HG03460 (cell line): ENCODE results near the gene TMC7.
A peak's percentile ranks its signal among the peaks of the same experiment; 100 is the strongest.

Experiments used
- ATAC-seq: cut with Tn5 transposase; IDR thresholded peaks from one replicate; pipeline ENCODE4 v1.9.1; 2021; ENCODE audit not compliant: unreplicated experiment

Gene TMC7

DNA sequence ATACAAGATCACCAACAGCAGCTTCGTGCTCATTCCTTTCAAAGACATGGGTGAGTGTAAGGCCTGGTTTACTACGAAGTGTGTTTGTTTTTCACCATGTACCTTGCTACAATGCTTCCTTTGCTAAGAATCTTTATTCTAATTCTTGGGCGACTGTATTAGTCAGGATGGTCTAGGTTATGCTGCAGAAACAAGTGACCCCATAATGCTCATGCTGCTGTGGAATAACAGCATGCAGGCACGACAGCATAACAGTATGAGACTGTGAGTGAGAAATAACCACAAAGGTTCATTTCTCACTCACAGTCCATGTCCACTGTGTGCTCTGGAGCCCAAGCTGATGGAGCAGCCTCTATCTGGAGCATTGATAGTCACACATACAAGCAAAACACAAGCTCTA lies 38.0 kb downstream of the TMC7 start:
- no peak for ATAC-seq

DNA sequence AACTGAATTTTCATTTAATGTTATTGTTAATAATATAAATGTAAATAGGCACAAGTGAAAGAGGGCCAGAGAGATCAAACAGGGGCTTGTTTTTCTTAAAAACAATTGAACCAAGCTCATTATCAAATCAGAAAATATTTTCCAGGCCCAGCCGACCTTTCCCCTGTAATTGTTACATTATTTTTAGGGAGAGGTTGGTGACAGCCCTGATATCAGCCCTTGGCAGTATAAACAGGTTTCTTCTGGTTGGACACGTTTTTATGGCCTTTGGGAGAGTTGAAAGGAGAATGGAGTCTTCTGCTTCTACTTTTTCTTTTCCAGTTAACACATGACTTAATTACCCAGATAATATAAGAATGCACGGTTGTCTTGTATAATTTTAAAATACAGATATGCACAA lies 43.7 kb downstream of the TMC7 start:
- ATAC-seq = no peak

DNA sequence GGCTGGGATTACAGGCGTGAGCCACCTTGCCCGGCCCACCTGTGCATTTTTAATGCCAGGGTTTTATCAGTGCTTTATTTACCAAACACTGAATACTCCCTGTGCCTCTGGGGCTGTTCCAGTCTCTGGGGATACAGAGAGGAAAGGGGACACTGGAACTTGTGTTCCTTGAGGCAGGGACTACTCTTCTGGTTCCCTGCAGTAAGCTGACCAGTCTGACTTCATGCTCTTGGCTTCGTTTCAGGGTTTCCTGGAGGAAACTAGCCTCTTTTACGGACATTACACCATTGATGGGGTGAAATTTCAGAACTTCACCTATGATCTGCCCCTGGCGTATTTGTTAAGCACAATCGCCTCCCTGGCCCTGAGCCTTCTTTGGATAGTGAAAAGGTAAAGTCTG lies 46.2 kb downstream of the TMC7 start:
- no peak for ATAC-seq

DNA sequence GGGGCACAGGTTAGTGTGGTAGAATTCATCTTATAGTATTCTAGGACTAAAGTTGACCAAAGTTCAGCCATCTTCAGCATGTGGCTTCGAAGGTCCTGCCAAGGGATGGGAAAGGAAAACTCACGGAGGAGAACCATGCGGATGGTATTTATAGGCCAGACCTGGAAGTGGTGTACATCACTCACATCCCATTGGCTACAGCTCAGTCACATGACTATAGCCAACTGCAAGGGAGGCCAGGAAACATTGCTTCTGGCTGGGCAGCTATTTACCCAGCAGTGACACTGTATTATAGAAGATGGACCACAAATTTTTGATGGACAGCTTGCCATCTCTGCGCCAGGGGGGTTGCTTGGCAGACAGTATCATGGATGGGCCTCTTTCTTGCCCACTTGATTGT lies 48.0 kb downstream of the TMC7 start:
- ATAC-seq = no peak

DNA sequence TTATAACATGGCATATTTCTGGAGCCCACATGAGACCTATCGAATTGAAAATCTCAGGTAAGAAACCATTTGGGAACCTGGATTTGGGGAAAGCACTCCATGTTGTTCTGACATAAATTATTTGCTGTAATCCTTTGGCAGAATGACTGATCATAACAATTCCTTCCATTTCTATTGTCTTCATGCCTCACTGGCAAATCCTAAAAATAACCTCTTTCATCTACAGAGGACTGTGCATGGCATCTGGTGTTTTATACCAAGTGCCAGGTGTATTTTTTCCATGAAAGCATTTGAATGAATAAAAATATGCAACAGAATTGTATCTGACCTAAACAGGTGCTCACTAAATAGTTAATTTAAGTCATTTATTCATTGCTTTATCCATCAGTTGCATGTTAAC lies 50.0 kb downstream of the TMC7 start:
- no peak for ATAC-seq

DNA sequence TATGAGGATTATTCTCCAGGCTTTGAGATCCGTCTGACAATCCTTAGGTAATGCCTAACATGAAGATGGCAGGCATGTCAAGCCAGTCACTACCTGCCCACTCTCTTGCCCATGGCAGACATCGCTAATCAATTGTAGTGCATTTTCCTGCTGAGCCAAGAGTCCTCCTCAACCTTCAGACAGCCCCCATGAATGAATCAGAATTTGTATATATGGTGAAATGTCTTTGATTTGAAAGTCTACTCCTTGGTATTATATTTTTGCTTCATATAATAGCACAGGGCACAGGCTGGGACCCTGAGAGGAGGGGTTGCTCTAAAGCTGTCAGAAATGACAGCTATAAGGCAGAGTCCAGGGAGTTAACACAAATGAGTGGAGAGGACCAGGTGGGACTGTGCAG lies 56.7 kb downstream of the TMC7 start:
- ATAC-seq = no peak

DNA sequence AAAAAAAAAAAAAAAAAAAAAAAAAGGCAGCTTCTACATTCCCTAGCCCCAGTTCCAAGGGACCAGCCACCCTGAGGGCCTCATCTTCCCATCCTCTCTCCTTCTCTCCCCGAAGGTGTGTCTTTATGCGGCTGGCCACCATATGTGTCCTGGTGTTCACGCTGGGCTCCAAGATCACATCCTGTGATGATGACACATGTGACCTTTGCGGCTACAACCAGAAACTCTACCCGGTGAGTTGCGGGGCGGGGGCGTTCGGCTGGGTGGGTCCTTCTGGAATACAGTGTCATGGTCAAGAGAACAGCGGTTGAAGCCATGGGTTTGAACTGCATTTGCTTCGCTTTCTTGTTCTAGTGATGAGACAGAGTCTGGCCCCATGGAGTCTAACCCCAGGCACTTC lies 61.0 kb downstream of the TMC7 start:
- ATAC-seq = no peak

DNA sequence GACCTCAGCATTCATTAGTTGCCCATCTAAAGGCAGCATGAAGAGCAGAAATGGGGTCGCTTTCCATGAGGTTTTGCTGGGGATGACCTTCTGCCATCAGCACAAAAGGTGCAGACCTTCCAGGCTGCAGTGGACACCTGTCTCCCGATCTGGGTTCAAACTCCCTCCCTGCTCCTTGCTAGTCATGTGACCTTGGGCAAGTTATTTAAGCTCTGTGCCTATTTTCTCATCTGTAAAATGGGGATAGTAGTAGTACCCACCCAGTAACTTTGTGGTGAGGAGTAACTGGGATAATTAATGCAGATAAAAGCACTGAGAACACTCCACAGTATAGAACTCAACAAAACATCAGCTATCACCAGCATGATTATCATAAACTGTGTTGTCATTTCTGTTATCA lies 62.3 kb downstream of the TMC7 start:
- ATAC-seq = no peak

DNA sequence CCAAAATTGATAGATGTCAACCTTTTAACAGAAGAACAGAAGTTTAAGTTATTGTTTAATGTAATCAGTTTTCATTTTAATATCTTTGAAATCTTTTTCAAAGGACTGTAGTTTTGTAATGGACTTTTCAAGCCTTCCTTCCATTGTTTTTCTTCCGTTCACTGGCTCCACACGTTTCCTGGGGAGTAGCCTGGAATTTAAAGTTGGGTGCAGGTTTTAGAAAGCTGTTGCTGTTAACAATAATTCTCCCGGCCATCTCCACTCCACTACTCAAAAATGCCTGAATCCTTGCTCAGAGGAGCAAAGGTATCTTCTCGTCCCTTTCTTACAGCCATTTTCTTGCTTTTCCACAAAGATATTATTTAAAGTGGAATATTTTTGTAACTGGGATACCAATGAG lies 79.0 kb downstream of the TMC7 start:
- no peak for ATAC-seq

DNA sequence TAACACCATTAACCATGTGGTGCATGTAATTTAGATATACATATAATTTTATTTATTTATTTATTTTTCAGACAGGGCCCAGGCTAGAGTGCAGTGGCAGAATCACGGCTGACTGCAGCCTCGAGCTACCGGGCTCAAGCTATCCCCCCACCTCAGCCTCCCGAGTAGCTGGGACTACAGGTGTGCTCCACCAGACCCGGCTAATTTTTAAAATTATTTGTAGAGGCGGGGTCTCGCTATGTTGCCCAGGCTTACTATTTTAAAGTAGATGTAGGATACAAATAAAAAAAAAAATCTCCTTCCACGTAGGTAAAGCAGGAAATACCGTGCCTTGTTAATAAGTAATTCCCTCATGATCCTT lies 83.2 kb downstream of the TMC7 start:
- ATAC-seq = no peak

DNA sequence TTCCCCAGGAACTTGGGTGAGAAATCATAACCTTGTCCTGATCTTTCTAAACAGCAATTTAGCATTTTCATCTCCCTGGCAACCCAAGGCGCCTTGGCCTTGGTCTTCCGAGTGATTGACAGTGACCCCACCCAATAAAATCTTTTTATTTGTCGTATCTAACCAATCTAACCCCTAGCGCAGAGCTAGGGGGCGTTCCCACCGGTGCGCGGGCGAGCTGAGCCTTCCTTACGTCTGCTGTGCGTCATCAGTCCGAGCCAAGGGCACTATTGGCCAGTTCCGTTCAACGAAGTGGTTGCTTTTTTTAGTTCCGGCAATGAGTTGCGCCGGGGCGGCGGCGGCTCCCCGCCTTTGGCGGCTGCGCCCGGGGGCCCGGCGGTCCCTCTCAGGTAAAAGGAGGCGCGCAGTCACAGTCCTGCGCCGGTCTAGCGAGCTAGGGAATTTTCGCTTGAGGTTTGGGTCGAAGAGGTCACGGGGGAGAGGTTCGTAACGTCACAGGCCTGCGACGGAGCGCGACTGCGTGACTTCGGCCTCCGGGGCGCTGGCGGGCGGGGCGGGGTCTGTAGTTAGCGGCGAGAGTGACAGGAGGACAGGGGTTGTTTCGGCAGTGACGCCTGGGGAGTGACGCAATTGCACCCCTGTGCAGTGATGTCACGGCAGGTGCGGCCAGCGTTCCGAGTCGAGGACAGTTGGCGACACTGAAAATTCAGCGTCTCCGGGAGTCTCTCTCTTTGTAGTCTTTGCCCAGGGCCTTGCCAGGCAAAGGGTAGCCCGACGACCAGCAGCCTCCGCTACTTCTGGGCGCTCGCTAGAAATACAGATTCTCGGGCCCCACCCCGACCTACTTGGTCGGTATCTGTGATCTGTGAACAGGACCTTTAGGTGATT lies 83.9 kb downstream of the TMC7 start, which contains the start of gene COQ7:
Gene COQ7, plus strand, starts transcription at position 266 of the 888 bp plus-strand sequence. Its CDS starts 51 bp downstream, at position 317.
- peak; percentile 88 for ATAC-seq

DNA sequence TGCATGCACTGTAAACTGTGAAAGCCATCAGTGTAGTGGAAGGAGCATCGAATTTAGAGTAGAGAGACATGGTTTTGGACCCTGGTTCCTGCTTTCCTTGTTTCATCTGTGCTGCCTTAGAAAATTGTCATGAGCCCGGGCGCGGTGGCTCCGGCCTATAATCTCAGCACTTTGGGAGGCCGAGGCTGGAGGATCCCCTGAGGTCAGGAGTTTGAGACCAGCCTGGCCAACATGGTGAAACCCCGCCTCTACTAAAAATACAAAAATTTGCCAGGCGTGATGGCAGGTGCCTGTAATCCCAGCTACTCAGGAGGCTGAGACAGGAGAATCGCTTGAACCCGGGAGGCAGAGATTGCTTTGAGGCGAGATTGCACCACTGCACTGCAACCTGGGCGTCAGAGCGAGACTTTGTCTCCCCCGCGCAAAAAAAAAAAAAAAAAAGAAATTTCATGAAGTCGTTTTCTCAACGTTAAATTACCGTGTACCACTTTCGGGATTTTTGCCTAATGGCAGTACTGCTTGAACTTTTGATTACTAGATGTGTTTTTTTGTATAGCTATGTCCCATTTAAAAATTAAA lies 84.6 kb downstream of the TMC7 start:
- no peak for ATAC-seq

DNA sequence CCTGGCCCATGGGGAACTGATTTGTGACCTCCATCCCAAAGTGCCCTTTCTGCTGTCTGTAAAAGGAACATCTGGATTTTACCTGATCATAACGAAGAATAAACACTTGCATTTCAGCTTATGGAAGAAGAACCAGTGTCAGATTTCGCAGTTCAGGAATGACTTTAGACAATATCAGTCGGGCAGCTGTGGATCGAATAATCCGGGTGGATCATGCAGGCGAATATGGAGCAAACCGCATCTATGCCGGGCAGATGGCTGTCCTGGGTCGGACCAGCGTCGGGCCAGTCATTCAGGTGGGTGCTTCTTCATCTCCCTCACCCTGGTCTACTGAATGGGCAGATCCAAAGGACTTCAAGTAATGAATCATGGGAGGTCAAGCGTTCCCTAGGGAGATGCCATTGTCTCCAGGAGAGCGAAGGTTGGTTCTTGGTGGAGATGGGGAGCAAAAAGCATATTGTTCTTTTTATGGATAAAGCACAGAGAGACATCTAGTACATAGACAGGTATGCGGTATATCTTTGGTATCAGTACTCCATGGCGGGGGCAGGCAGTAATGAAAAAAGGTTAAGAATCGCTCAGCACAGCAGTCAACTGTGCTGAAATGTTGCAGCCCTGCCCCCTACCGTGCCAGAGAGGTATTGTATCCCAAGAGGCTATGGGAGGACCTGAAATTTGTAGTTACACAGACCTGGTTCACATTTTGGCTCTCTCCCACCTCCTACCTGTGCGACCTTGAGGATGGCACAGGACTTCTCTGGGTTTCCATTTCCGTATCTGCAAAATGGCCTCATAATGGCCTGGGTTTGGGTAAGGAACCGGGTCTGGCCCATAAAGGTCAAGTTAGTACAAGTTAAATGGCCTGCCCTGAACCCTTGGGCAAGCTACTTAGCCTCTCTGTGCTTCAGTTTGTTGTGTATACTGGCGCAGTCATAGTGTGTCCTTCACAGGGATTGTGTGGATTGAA lies 88.4 kb downstream of the TMC7 start:
- ATAC-seq = no peak

DNA sequence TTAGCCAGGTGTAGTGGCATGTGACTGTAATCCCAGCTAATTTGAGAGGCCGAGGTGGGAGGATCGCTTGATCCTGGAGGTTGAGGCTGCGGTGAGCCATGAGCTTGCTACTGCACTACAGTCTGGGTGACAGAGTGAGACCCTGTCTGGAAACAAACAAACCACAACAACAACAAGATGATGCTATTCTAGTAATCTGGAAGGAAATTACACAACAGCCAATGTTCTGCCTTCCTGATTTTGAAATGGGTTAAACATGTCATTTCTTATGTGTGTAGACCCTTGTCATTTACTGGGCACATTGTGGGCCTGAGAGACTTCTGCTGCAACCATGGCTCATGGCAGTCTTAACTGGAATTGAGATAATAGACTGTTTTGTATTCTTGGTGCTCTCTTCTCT lies 89.6 kb downstream of the TMC7 start:
- ATAC-seq = no peak

DNA sequence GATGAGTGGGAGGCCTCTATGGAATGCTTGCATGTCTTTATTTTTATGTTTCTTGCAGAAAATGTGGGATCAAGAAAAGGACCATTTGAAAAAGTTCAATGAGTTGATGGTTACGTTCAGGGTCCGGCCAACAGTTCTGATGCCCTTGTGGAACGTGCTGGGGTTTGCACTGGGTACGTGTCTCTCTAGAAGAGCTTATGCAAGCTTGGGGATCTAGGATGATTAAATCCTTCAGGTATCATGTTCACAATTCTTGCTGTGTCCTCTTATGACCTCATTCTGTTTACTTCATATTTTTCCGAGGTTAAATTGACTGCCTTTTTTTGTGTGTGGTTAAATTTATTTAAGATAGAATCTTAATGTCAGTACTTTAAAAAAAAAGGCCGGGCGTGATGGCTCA lies 90.1 kb downstream of the TMC7 start:
- ATAC-seq = no peak

DNA sequence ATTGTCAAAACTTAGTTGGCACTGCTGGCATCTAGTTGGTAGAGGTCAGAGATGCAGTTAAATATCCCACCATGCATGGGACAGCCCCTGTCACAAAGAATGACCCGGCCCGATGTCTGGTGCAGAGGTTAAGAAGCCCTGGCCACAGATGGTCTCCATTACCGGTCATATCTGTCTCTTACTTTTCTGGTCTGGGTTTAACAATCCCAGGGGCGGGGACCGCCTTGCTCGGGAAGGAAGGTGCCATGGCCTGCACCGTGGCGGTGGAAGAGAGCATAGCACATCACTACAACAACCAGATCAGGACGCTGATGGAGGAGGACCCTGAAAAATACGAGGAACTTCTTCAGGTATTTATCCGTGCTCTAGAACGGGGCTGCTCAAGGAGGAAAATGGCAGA lies 91.8 kb downstream of the TMC7 start:
- ATAC-seq = no peak

DNA sequence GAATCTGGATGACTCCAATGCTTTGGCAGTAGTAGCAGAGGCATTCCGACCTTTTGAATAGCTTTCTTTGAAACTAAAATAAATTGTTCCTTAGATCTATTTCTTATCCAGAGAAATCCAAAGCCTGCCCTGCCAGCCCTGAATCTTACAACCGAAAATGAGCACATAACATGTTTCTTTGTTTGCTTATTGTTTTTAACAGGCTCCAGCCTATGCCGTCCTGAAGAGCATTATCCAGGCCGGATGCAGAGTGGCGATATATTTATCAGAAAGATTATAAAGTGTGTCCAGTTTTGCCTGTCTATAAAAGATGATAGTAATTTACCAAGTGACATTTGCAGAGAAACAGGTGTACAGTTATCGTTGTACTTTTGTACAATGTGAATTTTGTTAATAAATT lies 94.1 kb downstream of the TMC7 start:
- ATAC-seq = no peak

DNA sequence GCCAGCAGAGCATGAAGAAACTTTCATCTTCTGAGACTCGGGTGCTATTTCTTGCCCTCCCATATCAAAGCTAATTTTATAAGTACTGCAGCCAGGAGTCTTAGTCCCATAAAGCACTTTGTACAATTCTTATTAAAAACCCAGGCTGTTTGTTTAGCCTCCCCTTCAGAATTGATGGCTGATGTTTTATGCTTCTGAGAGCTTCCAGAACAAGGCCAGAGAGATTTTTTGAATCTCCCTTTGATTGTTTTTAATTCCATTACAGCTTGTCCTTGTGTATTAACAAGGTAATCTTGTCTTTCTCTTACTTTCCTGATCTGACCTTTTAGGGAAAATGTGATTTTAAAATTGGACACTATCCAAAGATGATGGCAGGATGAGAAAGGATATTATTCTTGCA lies 99.9 kb downstream of the TMC7 start:
- ATAC-seq = no peak

DNA sequence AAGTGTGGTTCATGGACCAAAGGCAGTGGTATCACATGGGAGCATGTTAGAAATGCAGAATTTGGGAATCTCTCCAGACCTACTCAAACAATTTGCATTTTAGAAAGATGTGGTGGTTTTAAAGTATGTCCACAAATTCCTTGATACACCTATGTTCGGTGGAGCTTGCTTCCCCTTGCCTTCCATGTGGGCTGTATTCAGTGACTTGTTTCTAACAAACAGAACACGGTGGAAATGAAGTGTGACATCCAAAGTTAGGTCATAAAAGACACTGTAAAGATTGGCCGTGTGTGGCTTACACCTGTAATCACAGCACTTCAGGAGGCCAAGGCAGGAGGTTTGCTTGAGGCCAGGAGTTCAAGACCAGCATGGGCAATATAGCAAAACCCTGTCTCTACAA lies 100.4 kb downstream of the TMC7 start:
- no peak for ATAC-seq

DNA sequence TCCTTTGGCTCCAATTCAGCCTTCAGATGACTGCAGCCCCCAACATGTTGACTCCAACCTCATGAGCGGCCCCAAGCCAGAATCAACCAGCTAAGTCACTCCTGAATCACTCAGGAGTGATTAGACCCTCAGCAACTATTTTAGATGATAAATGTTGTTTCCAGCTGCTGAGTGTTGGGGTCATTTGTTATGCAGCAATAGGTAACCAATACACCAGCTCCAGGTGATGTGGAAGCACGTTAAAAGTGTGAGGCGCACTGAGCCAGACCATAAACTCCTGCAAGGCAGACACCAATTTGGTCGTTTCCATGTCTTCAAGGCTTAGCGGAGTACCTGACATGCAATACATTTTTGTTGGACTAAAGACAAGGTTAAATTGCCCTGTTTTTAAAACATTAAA lies 101.1 kb downstream of the TMC7 start:
- no peak for ATAC-seq

DNA sequence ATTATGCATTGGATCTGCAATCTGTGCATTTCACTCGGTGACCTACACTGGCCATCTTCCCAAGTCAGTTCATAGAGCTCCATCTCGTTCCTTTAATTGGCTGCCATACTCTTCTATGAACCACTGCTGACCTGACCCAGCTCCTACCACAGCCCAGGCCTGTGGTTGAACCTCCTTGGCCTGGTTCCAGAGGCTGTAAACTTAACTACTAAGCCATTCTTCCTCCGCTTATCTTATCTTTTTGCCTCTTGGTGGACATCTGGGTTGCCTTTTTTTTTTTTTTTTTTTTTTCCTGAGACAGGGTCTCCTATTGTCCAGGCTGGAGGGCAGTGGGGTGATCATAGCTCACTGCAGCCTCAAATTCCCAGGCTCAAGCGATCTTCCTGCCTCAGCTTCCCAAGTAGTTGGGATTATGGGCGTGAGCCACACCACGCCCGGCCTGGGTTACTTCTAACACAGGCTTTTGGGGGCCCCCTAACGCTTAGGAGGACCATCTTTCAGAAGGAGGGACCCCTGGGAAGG lies 102.0 kb downstream of the TMC7 start:
- ATAC-seq = no peak
